ENCODE results near the gene TBC1D22A.

- TF ChIP-seq POLR2AphosphoS5 (IDR thresholded peaks at IDR 0.05) (no peak), CTCF (IDR thresholded peaks at IDR 0.05) (no peak)
Measured at GRCh38 chr22:46984751-46985506, 222.5 kb downstream of the TBC1D22A start.

Data from upper lobe of left lung (tissue), 4 donors.